ENCODE measurements around the gene UTP20.

DNA sequence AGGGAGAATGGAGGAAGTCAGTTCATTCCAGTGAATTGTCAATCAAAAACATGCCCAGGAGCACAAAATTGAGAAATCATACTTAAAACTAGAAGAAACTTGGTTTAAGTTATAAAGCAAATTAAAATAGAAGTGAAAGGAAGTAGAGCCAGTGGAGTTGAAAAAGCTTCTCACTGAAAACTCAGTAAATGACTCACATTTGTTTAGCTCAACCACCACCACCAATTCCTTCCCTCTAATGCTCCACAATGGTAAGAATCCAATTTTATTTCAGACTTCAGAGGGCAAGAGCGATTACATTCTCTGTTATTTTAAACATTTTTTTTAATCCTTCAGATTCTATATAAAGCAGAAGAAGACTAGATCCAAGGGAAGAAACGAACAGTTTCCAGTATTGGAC lies 19.4 kb downstream of the UTP20 start:
- TF ChIP-seq CTCF (IDR thresholded peaks at IDR 0.05; ENCODE audit: low read depth, low read length, poor library complexity, severe bottlenecking) (no peak), EZH2phosphoT487 (IDR thresholded peaks at IDR 0.05; ENCODE audit: borderline replicate concordance, low read length) (no peak)

Measured in DOHH2 (cell line).